ENCODE results near the gene EIF2A.

The EIF2A gene

GRCh38 chr3:150520408-150520807 lies 26.2 kb upstream of the EIF2A start:
- WGBS, 2 experiments (ENCODE audit: insufficient coverage in 2 of 2), result 93 to 99% methylated on average over 13 to 22 of the region's 24 CpGs
- no peaks in the 10 kb centered on the region for H3K9me3 ChIP-seq (ENCODE audit: control insufficient read depth, low read length)
- H3K4me1 ChIP-seq (ENCODE audit: control insufficient read depth, insufficient read depth, low read length, poor library complexity, severe bottlenecking), result no peaks in the 10 kb centered on the region
- H3K4me3 ChIP-seq (ENCODE audit: extremely low read depth, insufficient read depth, low read length, poor library complexity, severe bottlenecking), result no peak overlapping the region
- no peak overlapping the region for H3K27ac ChIP-seq (ENCODE audit: low read depth, low read length, severe bottlenecking)
- no peaks in the 10 kb centered on the region for H3K36me3 ChIP-seq (ENCODE audit: control insufficient read depth, insufficient read depth, low read length)

DNA sequence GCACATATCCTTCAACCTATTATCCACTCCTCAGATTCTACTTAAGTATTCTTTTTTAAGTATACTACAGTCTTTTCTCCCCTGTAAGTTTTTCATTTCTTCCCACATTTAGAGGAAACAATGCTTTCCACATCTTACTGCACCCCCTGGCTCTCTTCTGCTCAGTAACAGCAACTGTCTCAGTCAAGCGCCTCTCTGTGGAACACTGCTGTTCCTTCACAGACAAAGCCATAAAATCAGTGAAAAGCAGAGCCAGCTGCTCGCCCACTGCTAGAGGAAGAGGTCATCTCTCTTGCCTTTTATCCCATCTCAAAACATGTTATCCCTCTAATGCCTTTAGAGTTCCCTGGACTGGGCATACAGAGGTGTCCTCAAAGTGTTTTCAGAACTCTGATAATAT lies 25.1 kb upstream of the EIF2A start:
- Histone ChIP-seq H3K4me1 (ENCODE audit: control insufficient read depth, insufficient read depth, low read length, poor library complexity, severe bottlenecking) (no peaks in the 10 kb centered on the region), H3K36me3 (ENCODE audit: control insufficient read depth, insufficient read depth, low read length) (no peaks in the 10 kb centered on the region), H3K27ac (ENCODE audit: low read depth, low read length, severe bottlenecking) (no peak overlapping the region), H3K4me3 (ENCODE audit: extremely low read depth, insufficient read depth, low read length, poor library complexity, severe bottlenecking) (no peak overlapping the region), H3K9me3 (ENCODE audit: control insufficient read depth, low read length) (no peaks in the 10 kb centered on the region)
- WGBS, 2 experiments (ENCODE audit: insufficient coverage in 2 of 2), result 38 to 100% methylated on average over 1 to 2 of the region's 2 CpGs

- Histone ChIP-seq H3K27ac (ENCODE audit: low read depth, low read length, severe bottlenecking) (no peak overlapping the region), H3K4me1 (ENCODE audit: control insufficient read depth, insufficient read depth, low read length, poor library complexity, severe bottlenecking) (no peaks in the 10 kb centered on the region), H3K4me3 (ENCODE audit: extremely low read depth, insufficient read depth, low read length, poor library complexity, severe bottlenecking) (no peak overlapping the region), H3K36me3 (ENCODE audit: control insufficient read depth, insufficient read depth, low read length) (no peaks in the 10 kb centered on the region), H3K9me3 (ENCODE audit: control insufficient read depth, low read length) (no peaks in the 10 kb centered on the region)
- 80% methylated on average over 1 of the region's 2 CpGs for WGBS, 2 experiments (ENCODE audit: insufficient coverage in 2 of 2)
Observed at GRCh38 chr3:150523538-150523937, 23.0 kb upstream of the EIF2A start.

DNA sequence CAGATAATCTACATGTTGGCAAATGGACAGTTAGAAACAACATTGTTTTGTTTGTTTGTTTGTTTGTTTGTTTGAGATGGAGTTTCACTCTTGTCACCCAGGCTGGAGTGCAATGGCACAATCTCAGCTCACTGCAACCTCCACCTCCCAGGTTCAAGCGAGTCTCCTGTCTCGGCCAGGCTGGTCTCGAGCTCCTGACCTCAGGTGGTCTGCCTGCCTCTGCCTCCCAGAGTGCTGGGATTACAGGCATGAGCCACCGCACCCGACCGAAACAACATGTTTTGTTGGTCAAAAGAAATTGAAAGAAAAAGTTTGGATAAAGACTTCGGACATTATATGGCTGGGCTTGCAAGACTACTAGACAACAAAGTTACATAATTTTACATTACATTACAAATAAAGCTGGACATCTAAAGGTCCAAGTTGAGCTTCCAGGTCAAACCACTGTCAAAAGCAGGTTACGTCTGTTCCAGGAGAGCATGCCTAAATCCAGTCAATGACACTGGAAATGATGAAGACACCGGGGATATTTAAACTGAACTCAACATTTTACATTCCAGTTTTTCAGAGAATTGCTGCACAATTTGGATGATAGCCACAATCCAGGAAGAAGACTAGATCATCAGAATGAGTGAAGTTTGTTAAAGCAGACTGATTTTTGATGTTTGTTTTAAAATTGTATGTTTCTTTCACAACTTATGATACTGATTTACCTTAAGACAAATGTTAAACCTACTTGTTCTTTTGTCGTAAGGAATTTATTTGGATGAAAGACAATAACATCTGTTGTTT lies 18.9 kb upstream of the EIF2A start:
- H3K4me1 ChIP-seq (ENCODE audit: control insufficient read depth, insufficient read depth, low read length, poor library complexity, severe bottlenecking), result no peaks in the 10 kb centered on the region
- H3K36me3 ChIP-seq (ENCODE audit: control insufficient read depth, insufficient read depth, low read length), result no peaks in the 10 kb centered on the region
- no peaks in the 10 kb centered on the region for H3K9me3 ChIP-seq (ENCODE audit: control insufficient read depth, low read length)
- 93 to 100% methylated on average over 1 to 5 of the region's 10 CpGs for WGBS, 2 experiments (ENCODE audit: insufficient coverage in 2 of 2)
- H3K27ac ChIP-seq (ENCODE audit: low read depth, low read length, severe bottlenecking), result no peak overlapping the region
- no peak overlapping the region for H3K4me3 ChIP-seq (ENCODE audit: extremely low read depth, insufficient read depth, low read length, poor library complexity, severe bottlenecking)

GRCh38 chr3:150528354-150528797 lies 18.2 kb upstream of the EIF2A start:
- no CpG with 5 or more reads among the region's 2 CpGs for WGBS, 2 experiments (ENCODE audit: insufficient coverage in 2 of 2)
- Histone ChIP-seq H3K4me3 (ENCODE audit: extremely low read depth, insufficient read depth, low read length, poor library complexity, severe bottlenecking) (no peak overlapping the region), H3K4me1 (ENCODE audit: control insufficient read depth, insufficient read depth, low read length, poor library complexity, severe bottlenecking) (no peaks in the 10 kb centered on the region), H3K36me3 (ENCODE audit: control insufficient read depth, insufficient read depth, low read length) (no peaks in the 10 kb centered on the region), H3K9me3 (ENCODE audit: control insufficient read depth, low read length) (no peaks in the 10 kb centered on the region), H3K27ac (ENCODE audit: low read depth, low read length, severe bottlenecking) (no peak overlapping the region)

GRCh38 chr3:150531775-150532174 lies 14.8 kb upstream of the EIF2A start:
- Histone ChIP-seq H3K27ac (ENCODE audit: low read depth, low read length, severe bottlenecking) (no peak overlapping the region), H3K4me1 (ENCODE audit: control insufficient read depth, insufficient read depth, low read length, poor library complexity, severe bottlenecking) (no peaks in the 10 kb centered on the region), H3K4me3 (ENCODE audit: extremely low read depth, insufficient read depth, low read length, poor library complexity, severe bottlenecking) (no peak overlapping the region)

DNA sequence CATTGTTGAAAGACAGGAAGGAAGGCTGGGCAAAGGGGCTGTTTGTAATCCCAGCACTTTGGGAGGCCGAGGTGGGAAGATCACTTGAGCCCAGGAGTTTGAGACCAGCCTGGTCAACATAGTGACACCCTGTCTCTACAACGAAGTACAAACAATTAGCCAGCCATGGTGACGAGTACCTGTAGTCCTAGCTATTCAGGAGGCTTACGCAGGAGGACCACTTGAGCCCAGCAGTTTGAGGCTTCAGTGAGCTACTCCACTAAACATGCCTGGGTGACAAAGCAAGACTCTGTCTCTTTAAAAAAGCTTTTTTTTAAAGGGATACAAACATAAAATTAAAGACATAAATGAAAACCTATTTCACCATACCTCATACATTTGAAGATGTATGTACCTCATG lies 11.4 kb upstream of the EIF2A start:
- H3K4me3 ChIP-seq (ENCODE audit: extremely low read depth, insufficient read depth, low read length, poor library complexity, severe bottlenecking), result no peak overlapping the region
- H3K9me3 ChIP-seq (ENCODE audit: control insufficient read depth, low read length), result no peaks in the 10 kb centered on the region
- 53 to 60% methylated on average over 4 of the region's 4 CpGs for WGBS, 2 experiments (ENCODE audit: insufficient coverage in 2 of 2)
- H3K4me1 ChIP-seq (ENCODE audit: control insufficient read depth, insufficient read depth, low read length, poor library complexity, severe bottlenecking), result no peaks in the 10 kb centered on the region
- no peak overlapping the region for H3K27ac ChIP-seq (ENCODE audit: low read depth, low read length, severe bottlenecking)
- no peaks in the 10 kb centered on the region for H3K36me3 ChIP-seq (ENCODE audit: control insufficient read depth, insufficient read depth, low read length)

More at GRCh38 chr3:150531775-150532174, 14.8 kb upstream of the EIF2A start:
- Histone ChIP-seq H3K36me3 (ENCODE audit: control insufficient read depth, insufficient read depth, low read length) (no peaks in the 10 kb centered on the region), H3K9me3 (ENCODE audit: control insufficient read depth, low read length) (no peaks in the 10 kb centered on the region)

DNA sequence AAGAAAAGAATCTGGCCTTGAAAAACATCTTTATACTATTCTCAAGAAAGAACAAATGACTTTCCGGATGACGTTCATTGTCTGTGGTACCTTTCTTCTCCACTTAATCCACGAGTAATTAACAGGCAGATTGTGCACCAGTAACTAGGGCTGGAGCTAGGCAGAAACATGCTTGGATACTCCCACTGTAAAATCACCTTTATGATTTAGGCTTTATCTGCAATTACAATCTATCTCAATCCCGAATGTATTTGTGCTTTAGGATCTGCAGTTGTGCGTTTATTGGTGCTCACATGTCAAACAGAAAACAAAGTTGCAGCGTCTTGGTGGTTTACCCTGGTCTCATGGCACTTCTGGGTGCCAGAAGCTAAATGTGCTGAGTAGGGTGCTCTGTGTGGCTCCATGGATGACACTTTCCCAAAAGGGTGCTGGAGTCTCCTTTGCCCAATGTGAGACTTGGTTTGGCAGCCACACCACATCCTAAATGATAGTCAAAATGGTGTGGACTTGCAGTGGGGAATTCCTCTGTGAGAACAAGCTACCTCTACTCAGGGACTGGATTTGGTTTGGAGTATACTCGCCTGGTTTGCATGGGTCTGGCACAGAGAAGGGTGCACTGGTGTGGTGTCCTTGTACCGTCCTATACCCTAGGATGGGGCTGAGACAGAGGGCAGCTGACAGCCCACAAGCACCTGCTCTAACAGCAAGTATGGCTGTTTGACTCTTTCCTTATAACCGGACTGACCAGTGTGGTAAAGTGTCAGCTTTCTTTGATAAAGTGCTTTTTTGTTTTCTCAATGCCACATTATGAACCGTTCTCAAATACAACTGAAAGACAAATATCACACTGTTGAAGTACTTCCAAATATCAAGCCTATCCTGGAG lies 8.0 kb upstream of the EIF2A start:
- WGBS, 2 experiments (ENCODE audit: insufficient coverage in 2 of 2), result 92 to 98% methylated on average over 5 to 8 of the region's 10 CpGs
- Histone ChIP-seq H3K9me3 (ENCODE audit: control insufficient read depth, low read length) (no peaks in the 10 kb centered on the region), H3K36me3 (ENCODE audit: control insufficient read depth, insufficient read depth, low read length) (peaks cover 21% of the 10 kb centered on the region), H3K27ac (ENCODE audit: low read depth, low read length, severe bottlenecking) (no peak overlapping the region), H3K4me1 (ENCODE audit: control insufficient read depth, insufficient read depth, low read length, poor library complexity, severe bottlenecking) (no peaks in the 10 kb centered on the region), H3K4me3 (ENCODE audit: extremely low read depth, insufficient read depth, low read length, poor library complexity, severe bottlenecking) (no peak overlapping the region)

GRCh38 chr3:150540297-150540696 lies 6.3 kb upstream of the EIF2A start:
- WGBS, 2 experiments (ENCODE audit: insufficient coverage in 2 of 2), result 86 to 100% methylated on average over 1 of the region's 2 CpGs
- Histone ChIP-seq H3K36me3 (ENCODE audit: control insufficient read depth, insufficient read depth, low read length) (peaks cover 24% of the 10 kb centered on the region), H3K27ac (ENCODE audit: low read depth, low read length, severe bottlenecking) (no peak overlapping the region), H3K9me3 (ENCODE audit: control insufficient read depth, low read length) (no peaks in the 10 kb centered on the region), H3K4me1 (ENCODE audit: control insufficient read depth, insufficient read depth, low read length, poor library complexity, severe bottlenecking) (no peaks in the 10 kb centered on the region), H3K4me3 (ENCODE audit: extremely low read depth, insufficient read depth, low read length, poor library complexity, severe bottlenecking) (no peak overlapping the region)

GRCh38 chr3:150540991-150541390 lies 5.6 kb upstream of the EIF2A start:
- peaks cover 24% of the 10 kb centered on the region for H3K36me3 ChIP-seq (ENCODE audit: control insufficient read depth, insufficient read depth, low read length)
- no peak overlapping the region for H3K4me3 ChIP-seq (ENCODE audit: extremely low read depth, insufficient read depth, low read length, poor library complexity, severe bottlenecking)
- no peaks in the 10 kb centered on the region for H3K9me3 ChIP-seq (ENCODE audit: control insufficient read depth, low read length)
- no peaks in the 10 kb centered on the region for H3K4me1 ChIP-seq (ENCODE audit: control insufficient read depth, insufficient read depth, low read length, poor library complexity, severe bottlenecking)
- WGBS, 2 experiments (ENCODE audit: insufficient coverage in 2 of 2), result 100% methylated on average over 1 of the region's 3 CpGs; no CpG with 5 or more reads in 1 of the 2 experiments
- no peak overlapping the region for H3K27ac ChIP-seq (ENCODE audit: low read depth, low read length, severe bottlenecking)

DNA sequence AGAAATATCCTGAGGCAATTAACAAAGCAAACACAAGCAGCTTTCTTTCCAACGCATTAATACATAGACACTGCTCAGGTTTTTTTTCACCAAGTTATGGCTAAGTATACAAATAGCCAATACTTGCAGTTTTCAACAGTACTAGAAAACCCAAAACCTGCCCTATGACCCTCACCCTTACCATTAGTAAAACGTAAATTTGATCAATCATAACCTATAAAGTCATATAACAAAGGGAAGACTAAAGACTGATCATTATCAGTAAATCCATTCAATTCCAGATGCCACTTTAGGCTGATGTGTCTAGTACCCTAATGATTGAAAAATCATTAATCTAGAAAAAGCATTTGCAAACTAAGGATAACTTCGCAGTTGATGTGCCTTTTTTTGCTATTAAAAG lies 3.5 kb upstream of the EIF2A start:
- Histone ChIP-seq H3K27ac (ENCODE audit: low read depth, low read length, severe bottlenecking) (no peak overlapping the region), H3K4me1 (ENCODE audit: control insufficient read depth, insufficient read depth, low read length, poor library complexity, severe bottlenecking) (no peaks in the 10 kb centered on the region), H3K4me3 (ENCODE audit: extremely low read depth, insufficient read depth, low read length, poor library complexity, severe bottlenecking) (no peak overlapping the region), H3K36me3 (ENCODE audit: control insufficient read depth, insufficient read depth, low read length) (peaks cover 24% of the 10 kb centered on the region), H3K9me3 (ENCODE audit: control insufficient read depth, low read length) (no peaks in the 10 kb centered on the region)
- 93 to 100% methylated on average over 1 to 2 of the region's 3 CpGs for WGBS, 2 experiments (ENCODE audit: insufficient coverage in 2 of 2)
